Adipocyte (in vitro differentiated cells): ENCODE measurements around the gene SCG3.
A peak's percentile ranks its signal among the peaks of the same experiment; 100 is the strongest.
"Not testable (repeated sequence)": the region's sequence is repeated elsewhere in the genome, so short reads cannot be mapped to it uniquely, and the experiment has no call there.

Experiments
- DNase-seq: peaks from one replicate; pipeline ENCODE4 v3.0.0-alpha.2; 2015; ENCODE audit warnings: low read depth
- H3K27me3 ChIP-seq: replicated peaks from 2 replicates; pipeline ENCODE4 v1.7.0; 2013; ENCODE audit warnings: mild to moderate bottlenecking, low read length, moderate library complexity; ENCODE audit not compliant: control insufficient read depth, insufficient read depth
- H3K36me3 ChIP-seq: 2 replicates; pipeline ENCODE4 v1.7.0; 2013; ENCODE audit warnings: low read length, mild to moderate bottlenecking, moderate library complexity; ENCODE audit not compliant: control insufficient read depth, insufficient read depth, severe bottlenecking
- H3K4me1 ChIP-seq: 2 replicates; pipeline ENCODE4 v1.7.0; 2013; ENCODE audit warnings: mild to moderate bottlenecking, low read length, moderate library complexity; ENCODE audit not compliant: control insufficient read depth, insufficient read depth
- H3K4me3 ChIP-seq: 2 replicates; pipeline ENCODE4 v1.7.0; 2013; ENCODE audit warnings: mild to moderate bottlenecking, low read length, moderate library complexity
- H3K9ac ChIP-seq: 2 replicates; pipeline ENCODE4 v1.7.0; 2013; ENCODE audit warnings: mild to moderate bottlenecking, low read length, moderate library complexity
- H3K9me3 ChIP-seq: 2 replicates; pipeline ENCODE4 v1.7.0; 2013; ENCODE audit warnings: mild to moderate bottlenecking, low read length, moderate library complexity; ENCODE audit not compliant: control insufficient read depth

Gene SCG3

DNA sequence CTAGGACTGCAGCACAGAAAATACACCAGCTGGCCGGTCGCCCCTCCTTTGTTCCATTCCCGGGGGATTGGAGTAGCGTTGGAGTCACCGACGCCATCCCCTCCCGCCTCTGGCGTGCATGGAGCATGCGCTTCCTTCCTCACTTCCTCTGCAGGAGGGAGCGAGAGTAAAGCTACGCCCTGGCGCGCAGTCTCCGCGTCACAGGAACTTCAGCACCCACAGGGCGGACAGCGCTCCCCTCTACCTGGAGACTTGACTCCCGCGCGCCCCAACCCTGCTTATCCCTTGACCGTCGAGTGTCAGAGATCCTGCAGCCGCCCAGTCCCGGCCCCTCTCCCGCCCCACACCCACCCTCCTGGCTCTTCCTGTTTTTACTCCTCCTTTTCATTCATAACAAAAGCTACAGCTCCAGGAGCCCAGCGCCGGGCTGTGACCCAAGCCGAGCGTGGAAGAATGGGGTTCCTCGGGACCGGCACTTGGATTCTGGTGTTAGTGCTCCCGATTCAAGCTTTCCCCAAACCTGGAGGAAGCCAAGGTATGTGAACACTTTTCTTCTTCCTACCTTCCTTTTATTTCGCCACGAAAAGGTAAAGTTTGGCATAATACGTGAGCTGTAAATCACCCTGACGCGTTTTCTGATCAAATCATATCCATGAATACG is at the start of gene SCG3:
SCG3 (plus strand) TSS at position 201 of the 661 bp plus-strand sequence; CDS start at position 454, 253 bp downstream.
- peak; percentile 60 for DNase-seq

DNA sequence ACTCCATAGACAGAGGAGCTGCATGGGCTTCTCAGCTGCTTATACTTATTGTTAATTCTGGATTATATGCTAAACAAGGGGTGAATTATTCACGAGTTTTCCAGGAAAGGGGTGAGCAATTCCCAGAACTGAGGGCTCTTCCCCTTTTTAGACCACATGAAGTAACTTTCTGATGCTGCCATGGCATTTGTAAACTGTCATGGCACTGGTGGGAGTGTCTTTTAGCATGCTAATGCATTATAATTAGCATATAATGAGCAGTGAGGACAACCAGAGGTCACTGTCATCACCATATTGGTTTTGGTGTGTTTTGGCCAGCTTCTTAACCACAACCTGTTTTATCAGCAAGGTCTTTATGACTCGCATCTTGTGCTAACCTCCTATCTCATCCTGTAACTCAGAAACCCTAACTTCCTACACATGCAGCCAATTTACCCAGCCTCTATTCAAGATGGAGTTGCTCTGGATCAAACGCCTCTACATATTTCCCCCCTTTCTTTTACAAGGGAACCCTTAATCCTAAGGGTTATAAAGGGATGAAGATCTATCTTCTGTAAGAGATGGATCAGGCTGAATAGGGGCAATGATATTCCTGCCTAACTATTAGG is 46.6 kb upstream of the SCG3 start:
- Histone ChIP-seq H3K9me3 (no peaks in the 10 kb centered on the region), H3K9ac (no peak overlapping the region), H3K4me1 (no peaks in the 10 kb centered on the region), H3K4me3 (no peak overlapping the region), H3K27me3 (peaks cover 3% of the 10 kb centered on the region), H3K36me3 (no peaks in the 10 kb centered on the region)
- no peak for DNase-seq

More for the DNA sequence above, at the start of gene SCG3:
- Histone ChIP-seq H3K4me1 (peaks cover 3% of the 10 kb centered on the region), H3K27me3 (peaks cover 45% of the 10 kb centered on the region), H3K9ac (no peak within 1 kb of the TSS), H3K4me3 (no peak within 1 kb of the TSS), H3K9me3 (no peaks in the 10 kb centered on the region), H3K36me3 (no peaks in the 10 kb centered on the region)

DNA sequence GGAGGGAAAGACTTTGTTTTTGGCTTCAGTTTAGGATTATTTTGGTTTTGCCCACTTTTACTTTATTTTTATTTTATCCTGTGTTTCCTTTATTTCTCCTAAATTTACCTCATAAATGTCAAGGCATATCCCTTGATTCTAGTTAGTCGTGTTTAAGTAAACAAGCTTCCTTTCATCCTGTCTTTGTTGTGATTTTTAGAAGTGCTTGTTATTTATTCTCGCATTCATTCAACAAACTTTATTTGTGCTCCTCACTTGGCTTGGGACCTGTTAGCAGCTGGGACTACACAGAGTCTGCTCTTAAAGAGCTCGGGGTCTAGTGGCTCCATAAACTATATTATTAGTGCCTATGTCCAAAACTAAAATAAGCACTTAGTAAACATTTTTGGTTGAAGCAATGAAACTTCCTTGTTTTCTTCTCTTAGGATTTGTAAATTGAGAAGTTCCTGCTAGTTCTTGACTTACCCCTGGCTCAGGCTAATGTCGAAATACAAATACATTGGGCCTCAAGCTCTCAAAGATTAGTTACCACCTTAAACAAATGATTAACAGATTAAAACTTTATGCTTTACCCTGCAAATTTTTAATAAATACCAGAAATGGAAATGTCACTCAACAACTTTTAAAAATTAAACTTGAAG is 39.7 kb upstream of the SCG3 start:
- Histone ChIP-seq H3K9me3 (no peaks in the 10 kb centered on the region), H3K4me3 (no peak overlapping the region), H3K36me3 (no peaks in the 10 kb centered on the region), H3K9ac (no peak overlapping the region), H3K4me1 (peaks cover 4% of the 10 kb centered on the region), H3K27me3 (peaks cover 3% of the 10 kb centered on the region)
- DNase-seq, result no peak

DNA sequence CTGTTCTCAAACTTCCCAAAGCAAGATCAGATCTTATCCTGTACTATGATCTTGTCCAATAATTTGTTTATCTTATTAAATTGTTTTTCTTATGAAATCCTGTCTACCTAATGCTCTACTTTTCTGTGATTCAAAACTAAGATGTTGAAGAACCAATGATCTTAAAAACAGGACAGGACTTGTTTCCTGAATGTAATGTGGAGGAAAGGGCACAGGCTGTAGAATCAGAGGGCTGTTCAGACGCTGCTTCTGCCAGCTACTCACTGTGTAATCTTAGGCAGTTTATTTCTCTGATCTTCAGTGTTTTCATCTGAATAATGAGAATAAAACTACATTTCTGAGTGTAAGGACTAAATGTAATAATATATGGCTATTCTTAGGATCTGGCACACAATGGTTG is 38.6 kb upstream of the SCG3 start:
- Histone ChIP-seq H3K27me3 (peaks cover 3% of the 10 kb centered on the region), H3K36me3 (no peaks in the 10 kb centered on the region), H3K4me1 (peaks cover 4% of the 10 kb centered on the region), H3K9ac (no peak overlapping the region), H3K9me3 (no peaks in the 10 kb centered on the region), H3K4me3 (no peak overlapping the region)
- DNase-seq, result no peak

DNA sequence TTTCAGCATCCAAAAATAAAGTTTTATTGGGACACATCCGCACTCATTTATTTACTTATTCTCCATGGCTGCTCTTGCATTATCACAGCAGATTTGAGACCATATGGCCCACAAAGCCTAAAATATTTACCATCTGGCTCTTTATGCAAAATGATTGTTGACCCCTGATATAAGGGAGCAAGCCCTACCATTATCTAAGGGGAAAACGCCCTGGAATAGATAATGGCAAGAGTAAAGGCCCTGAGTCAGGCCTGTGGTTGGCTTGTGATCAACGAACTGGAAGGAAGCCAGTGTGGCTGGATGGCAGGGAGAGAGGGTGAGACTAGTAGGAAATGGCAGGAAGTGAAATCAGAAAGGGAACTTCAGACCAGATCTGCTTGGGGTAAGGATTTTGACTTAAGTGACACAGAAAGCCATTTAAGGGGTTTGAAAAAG is 34.2 kb upstream of the SCG3 start:
- no peak overlapping the region for H3K9ac ChIP-seq
- peak; percentile 34 for DNase-seq

DNA sequence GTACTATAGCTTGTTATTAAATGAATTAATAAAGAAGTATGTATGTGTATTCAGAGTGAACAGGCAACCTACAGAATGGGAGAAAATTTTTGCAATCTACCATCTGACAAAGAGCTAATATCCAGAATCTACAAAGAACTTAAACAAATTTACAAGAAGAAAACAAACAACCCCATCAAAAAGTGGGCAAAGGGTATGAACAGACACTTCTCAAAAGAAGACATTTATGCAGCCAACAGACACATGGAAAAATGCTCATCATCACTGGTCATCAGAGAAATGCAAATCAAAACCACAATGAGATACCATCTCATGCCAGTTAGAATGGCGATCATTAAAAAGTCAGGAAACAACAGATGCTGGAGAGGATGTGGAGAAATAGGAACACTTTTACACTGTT is 33.2 kb upstream of the SCG3 start:
- not testable (repeated sequence) for H3K4me3 ChIP-seq, H3K9ac ChIP-seq, DNase-seq, H3K9me3 ChIP-seq, H3K27me3 ChIP-seq, H3K36me3 ChIP-seq, H3K4me1 ChIP-seq

More for the DNA sequence above, 34.2 kb upstream of the SCG3 start:
- Histone ChIP-seq H3K4me1 (peaks cover 2% of the 10 kb centered on the region), H3K27me3 (no peaks in the 10 kb centered on the region), H3K36me3 (no peaks in the 10 kb centered on the region), H3K9me3 (no peaks in the 10 kb centered on the region), H3K4me3 (no peak overlapping the region)

DNA sequence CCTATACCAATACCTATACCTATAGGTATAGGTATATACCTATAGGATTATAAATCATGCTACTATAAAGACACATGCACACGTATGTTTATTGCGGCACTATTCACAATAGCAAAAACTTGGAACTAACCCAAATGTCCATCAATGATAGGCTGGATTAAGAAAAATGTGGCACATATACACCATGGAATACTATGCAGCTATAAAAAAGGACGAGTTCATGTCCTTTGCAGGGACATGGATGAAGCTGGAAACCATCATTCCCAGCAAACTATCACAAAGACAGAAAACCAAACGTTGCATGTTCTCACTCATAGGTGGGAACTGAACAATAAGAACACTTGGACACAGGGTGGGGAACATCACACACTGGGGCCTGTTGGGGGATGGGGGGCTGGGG is 32.7 kb upstream of the SCG3 start:
- not testable (repeated sequence) for H3K4me1 ChIP-seq, H3K36me3 ChIP-seq, H3K9ac ChIP-seq, DNase-seq, H3K4me3 ChIP-seq, H3K9me3 ChIP-seq, H3K27me3 ChIP-seq

DNA sequence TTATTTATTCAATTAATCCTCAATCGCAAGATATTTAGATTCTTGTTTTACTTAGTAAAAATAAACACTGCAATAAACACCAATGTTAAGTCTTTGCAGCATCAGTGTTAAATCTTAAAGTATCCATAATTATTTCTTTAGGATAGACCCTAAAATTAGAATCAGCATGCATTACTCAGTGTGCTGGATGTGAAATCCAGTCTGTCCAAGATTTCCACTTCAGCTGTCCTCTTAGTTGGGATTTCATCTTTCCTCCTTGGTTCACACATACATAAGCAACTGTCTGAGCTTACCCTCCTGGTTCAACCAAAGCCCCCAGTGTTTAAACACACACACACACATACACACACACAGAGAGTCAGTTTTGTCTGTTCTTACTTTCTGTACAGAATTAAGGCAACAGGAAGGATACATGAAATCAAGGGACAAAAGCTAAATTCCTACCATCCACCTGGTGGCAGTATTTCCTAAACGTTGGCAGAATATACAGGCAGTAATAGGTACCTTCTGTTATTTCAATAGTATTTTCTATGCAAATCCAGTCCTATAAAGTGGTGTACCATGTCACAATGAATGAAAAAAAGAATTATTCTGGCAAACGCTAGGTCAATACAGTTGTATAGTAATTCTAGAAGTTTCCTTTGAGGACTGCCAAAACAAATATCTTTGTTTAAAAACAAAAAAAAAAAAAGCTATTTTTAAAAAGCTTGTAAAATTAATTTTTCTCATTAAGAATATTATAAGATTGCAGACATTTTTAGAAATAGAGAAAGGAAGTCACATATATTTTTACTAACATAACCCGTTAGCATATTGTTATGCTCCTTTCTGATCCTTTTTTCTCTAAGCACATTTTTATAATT is 31.4 kb upstream of the SCG3 start:
- no peak overlapping the region for H3K4me3 ChIP-seq
- peak; percentile 89 for DNase-seq
- H3K9ac ChIP-seq, result no peak overlapping the region
- no peaks in the 10 kb centered on the region for H3K36me3 ChIP-seq
- no peaks in the 10 kb centered on the region for H3K9me3 ChIP-seq
- H3K4me1 ChIP-seq, result no peaks in the 10 kb centered on the region
- H3K27me3 ChIP-seq, result no peaks in the 10 kb centered on the region

DNA sequence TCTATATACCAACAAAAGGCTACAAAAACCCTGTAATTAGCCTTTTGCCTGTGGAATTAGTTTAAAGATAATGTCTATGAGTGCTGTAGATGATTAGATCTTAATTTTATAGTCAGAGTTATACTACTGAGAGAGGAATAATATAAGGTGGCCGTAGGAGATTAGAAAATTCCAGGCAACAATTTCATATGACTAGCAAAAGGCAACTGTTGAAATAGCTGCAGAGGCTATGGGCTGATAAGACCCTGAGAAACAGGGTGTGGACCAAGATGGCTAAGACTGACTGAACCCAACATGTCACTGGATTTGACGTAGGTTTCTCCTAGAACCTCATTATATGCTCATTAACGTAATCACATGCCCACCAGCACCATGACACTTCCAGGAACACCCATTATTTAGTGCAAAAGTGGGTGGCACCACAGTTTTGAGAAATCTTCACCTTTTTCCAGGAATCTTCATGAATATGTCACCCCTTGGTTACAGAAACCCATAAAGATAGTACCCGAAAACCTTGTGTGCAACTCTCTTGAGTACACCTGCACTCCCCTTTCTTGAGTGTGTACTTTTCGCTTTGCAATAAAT is 29.1 kb upstream of the SCG3 start:
- no peak overlapping the region for H3K9ac ChIP-seq
- DNase-seq, result no peak
- no peaks in the 10 kb centered on the region for H3K36me3 ChIP-seq
- H3K27me3 ChIP-seq, result no peaks in the 10 kb centered on the region
- H3K4me1 ChIP-seq, result no peaks in the 10 kb centered on the region
- no peak overlapping the region for H3K4me3 ChIP-seq
- no peaks in the 10 kb centered on the region for H3K9me3 ChIP-seq

DNA sequence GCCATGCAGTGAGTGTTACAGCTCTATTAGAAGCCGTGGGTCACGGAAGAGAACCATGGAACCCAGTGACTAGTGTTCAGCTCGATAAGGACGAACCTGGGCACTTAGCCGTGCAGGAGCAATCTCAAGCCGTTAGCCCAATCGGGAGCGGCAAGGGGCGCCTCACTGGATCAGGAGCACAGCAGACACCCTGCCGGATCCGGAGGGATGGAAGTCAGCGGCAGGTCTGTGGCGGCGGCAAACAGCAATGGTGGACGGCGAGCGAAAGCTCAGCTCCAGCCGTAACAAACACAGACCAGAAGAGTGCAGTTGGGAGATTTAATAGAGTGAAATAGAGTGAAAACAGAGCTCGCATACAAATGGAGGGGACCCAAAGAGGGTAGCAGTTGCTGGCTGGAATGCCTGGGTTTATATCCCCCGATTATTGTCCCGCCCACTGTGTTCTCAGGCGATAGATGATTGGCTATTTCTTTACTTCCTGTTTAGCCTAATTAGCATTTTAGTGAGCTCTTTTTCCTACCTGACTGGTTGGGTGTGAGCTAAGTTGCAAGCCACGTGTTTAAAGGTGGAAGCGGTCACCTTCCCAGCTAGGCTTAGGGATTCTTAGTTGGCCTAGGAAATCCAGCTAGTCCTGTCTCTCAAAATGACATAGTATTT is 25.8 kb upstream of the SCG3 start:
- not testable (repeated sequence) for H3K4me3 ChIP-seq, H3K9ac ChIP-seq, H3K27me3 ChIP-seq, H3K36me3 ChIP-seq, H3K4me1 ChIP-seq, DNase-seq, H3K9me3 ChIP-seq
